Mesenchymal stem cell (in vitro differentiated cells and primary cell): ENCODE results near the gene MCM7.
"Not testable (repeated sequence)": the region's sequence is repeated elsewhere in the genome, so short reads cannot be mapped to it uniquely, and the experiment has no call there.

ENCODE experiments used
- DNase-seq: peaks from one replicate; pipeline ENCODE4 v3.0.0-alpha.2; 2013
- H2AFZ ChIP-seq: one replicate; pipeline ENCODE4 v1.6.1; 2013; ENCODE audit warnings: low read depth, mild to moderate bottlenecking, control low read depth, inconsistent platforms, low read length, moderate library complexity
- H2AK5ac ChIP-seq: 2 replicates; pipeline ENCODE4 v1.6.1; 2013; ENCODE audit warnings: low read length, moderate library complexity, mild to moderate bottlenecking, inconsistent platforms; ENCODE audit not compliant: severe bottlenecking
- H2BK120ac ChIP-seq: one replicate; pipeline ENCODE4 v1.6.1; 2013; ENCODE audit warnings: low read depth, mild to moderate bottlenecking, inconsistent platforms, low read length, moderate library complexity
- H2BK12ac ChIP-seq, 2 experiments: one replicate each; pipeline ENCODE4 v1.6.1; 2013; ENCODE audit warnings: inconsistent platforms in 2 of 2, low read length in 2 of 2, mild to moderate bottlenecking in 2 of 2, moderate library complexity in 2 of 2, control low read depth in 1 of 2
- H2BK15ac ChIP-seq: one replicate; pipeline ENCODE4 v1.6.1; 2013; ENCODE audit warnings: mild to moderate bottlenecking, low read depth, inconsistent platforms; ENCODE audit not compliant: poor library complexity, severe bottlenecking
- H2BK5ac ChIP-seq: 2 replicates; pipeline ENCODE4 v1.6.1; 2013; ENCODE audit warnings: low read depth, mild to moderate bottlenecking, low read length, control low read depth, inconsistent platforms; ENCODE audit not compliant: poor library complexity, severe bottlenecking
- H3K14ac ChIP-seq, 2 experiments: one replicate each; pipeline ENCODE4 v1.6.1; 2013; ENCODE audit warnings: inconsistent platforms in 2 of 2, low read length in 2 of 2, control low read depth in 1 of 2, mild to moderate bottlenecking in 1 of 2, moderate library complexity in 1 of 2
- H3K18ac ChIP-seq, 2 experiments: one replicate each; pipeline ENCODE4 v1.6.1; 2013; ENCODE audit warnings: inconsistent platforms in 2 of 2, low read length in 2 of 2, control low read depth in 1 of 2, low read depth in 1 of 2, mild to moderate bottlenecking in 1 of 2
- H3K23ac ChIP-seq, 2 experiments: one replicate each; pipeline ENCODE4 v1.6.1; 2013; ENCODE audit warnings: inconsistent platforms in 2 of 2, low read length in 2 of 2, mild to moderate bottlenecking in 2 of 2, moderate library complexity in 2 of 2, control low read depth in 1 of 2
- H3K27ac ChIP-seq: 2 replicates; pipeline ENCODE4 v1.5.1; 2013; ENCODE audit warnings: mild to moderate bottlenecking, moderate library complexity, low read length, control low read depth, inconsistent platforms; ENCODE audit not compliant: poor library complexity, severe bottlenecking
- H3K27me3 ChIP-seq, 2 experiments: 2 replicates each; pipeline versions ENCODE4 v1.6.1 to v1.7.0; 2013; ENCODE audit warnings: low read length in 2 of 2, mild to moderate bottlenecking in 2 of 2, moderate library complexity in 2 of 2, control low read depth in 1 of 2, inconsistent platforms in 1 of 2; ENCODE audit not compliant: control insufficient read depth in 1 of 2, insufficient read depth in 1 of 2
- H3K36me3 ChIP-seq, 2 experiments: 2 replicates each; pipeline versions ENCODE4 v1.6.1 to v1.7.0; 2013; ENCODE audit warnings: low read length in 2 of 2, control low read depth in 1 of 2, inconsistent platforms in 1 of 2, low read depth in 1 of 2, mild to moderate bottlenecking in 1 of 2; ENCODE audit not compliant: insufficient read depth in 2 of 2, control insufficient read depth in 1 of 2
- H3K4ac ChIP-seq, 2 experiments: one replicate each; pipeline ENCODE4 v1.6.1; 2013; ENCODE audit warnings: inconsistent platforms in 2 of 2, low read length in 2 of 2, mild to moderate bottlenecking in 2 of 2, moderate library complexity in 2 of 2, control low read depth in 1 of 2, low read depth in 1 of 2
- H3K4me1 ChIP-seq: 2 replicates; pipeline ENCODE4 v1.6.1; 2013; ENCODE audit warnings: low read depth, low read length, control low read depth; ENCODE audit not compliant: control insufficient read depth, insufficient read depth
- H3K4me2 ChIP-seq: 2 replicates; pipeline ENCODE4 v1.6.1; 2013; ENCODE audit warnings: low read length, mild to moderate bottlenecking, inconsistent platforms; ENCODE audit not compliant: poor library complexity, severe bottlenecking
- H3K4me3 ChIP-seq, 2 experiments: 2 replicates each; pipeline versions ENCODE4 v1.5.1 to v1.7.0; 2013; ENCODE audit warnings: low read length in 2 of 2, mild to moderate bottlenecking in 2 of 2, control low read depth in 1 of 2, low read depth in 1 of 2; ENCODE audit not compliant: insufficient read depth in 1 of 2
- H3K79me1 ChIP-seq: replicated peaks from 2 replicates; pipeline ENCODE4 v1.6.1; 2013; ENCODE audit warnings: mild to moderate bottlenecking, control low read depth, low read length, inconsistent platforms; ENCODE audit not compliant: poor library complexity, severe bottlenecking
- H3K9ac ChIP-seq: 2 replicates; pipeline ENCODE4 v1.7.0; 2013; ENCODE audit warnings: mild to moderate bottlenecking, low read length, moderate library complexity
- H3K9me3 ChIP-seq: 2 replicates; pipeline ENCODE4 v1.7.0; 2013; ENCODE audit warnings: mild to moderate bottlenecking, low read length; ENCODE audit not compliant: control insufficient read depth
- H4K8ac ChIP-seq: one replicate; pipeline ENCODE4 v1.6.1; 2013; ENCODE audit warnings: inconsistent platforms, mild to moderate bottlenecking, low read length, moderate library complexity
- H4K91ac ChIP-seq: one replicate; pipeline ENCODE4 v1.6.1; 2013; ENCODE audit warnings: mild to moderate bottlenecking, low read length, inconsistent platforms
- WGBS: methylation state at CpG from one replicate; pipeline ENCODE4 v1.1.7; 2013; ENCODE audit warnings: mixed read lengths; 5-methylcytosine and 5-hydroxymethylcytosine counted together

The MCM7 gene

DNA sequence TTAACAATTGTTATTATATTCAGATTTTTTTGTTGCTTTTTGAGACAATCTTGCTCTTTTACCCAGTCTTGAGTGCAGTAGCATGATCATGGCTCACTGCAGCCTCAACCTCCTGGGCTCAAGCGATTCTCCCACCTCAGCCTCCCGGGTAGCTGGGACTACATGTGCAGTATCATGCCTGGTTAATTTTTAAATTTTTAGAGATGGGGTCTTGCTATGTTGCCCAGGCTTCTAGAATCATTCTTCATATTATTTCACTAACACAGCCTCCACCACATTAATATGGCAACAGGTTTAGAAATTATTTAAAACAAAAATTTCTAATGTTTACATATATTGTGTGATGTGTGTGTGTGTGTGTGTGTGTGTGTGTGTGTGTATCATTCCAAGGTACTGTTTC, 46.1 kb upstream of the MCM7 start:
- Histone ChIP-seq H3K27ac (no peak overlapping the region), H2BK120ac (no peak overlapping the region), H4K8ac (no peak overlapping the region), H3K14ac (no peak overlapping the region), H3K23ac (no peak overlapping the region), H2BK5ac (no peak overlapping the region), H3K27me3 (no peaks in the 10 kb centered on the region), H3K4ac (no peak overlapping the region), H3K9me3 (no peaks in the 10 kb centered on the region), H2AK5ac (no peak overlapping the region), H3K36me3 (peaks cover 5 to 9% of the 10 kb centered on the region in 2 experiments), H3K4me3 (no peak overlapping the region), H2BK15ac (no peak overlapping the region), H2BK12ac (no peak overlapping the region), H3K9ac (no peak overlapping the region), H3K18ac (no peak overlapping the region), H4K91ac (no peak overlapping the region), H3K4me2 (no peak overlapping the region), H3K79me1 (peaks cover 10% of the 10 kb centered on the region), H2AFZ (no peak overlapping the region), H3K4me1 (peaks cover 9% of the 10 kb centered on the region)
- 100% methylated on average over 1 of the region's 2 CpGs for WGBS
- DNase-seq: no peak

GRCh38 chr7:100146350-100146749, 45.2 kb upstream of the MCM7 start:
- not testable (repeated sequence) for H3K18ac ChIP-seq, H4K91ac ChIP-seq, H2BK12ac ChIP-seq, H3K9me3 ChIP-seq, H3K27me3 ChIP-seq, H3K23ac ChIP-seq, H2BK5ac ChIP-seq, H3K36me3 ChIP-seq, H3K4me3 ChIP-seq, H2AK5ac ChIP-seq, H3K27ac ChIP-seq, H4K8ac ChIP-seq, H3K9ac ChIP-seq, H2BK120ac ChIP-seq, H3K4ac ChIP-seq, H2AFZ ChIP-seq, H3K14ac ChIP-seq, H3K4me2 ChIP-seq, H3K4me1 ChIP-seq, DNase-seq, H3K79me1 ChIP-seq, H2BK15ac ChIP-seq
- 96% methylated on average over 4 of the region's 4 CpGs for WGBS

- Histone ChIP-seq H3K4me1 (no peaks in the 10 kb centered on the region), H3K14ac (no peak overlapping the region), H3K18ac (no peak overlapping the region)
Measured at GRCh38 chr7:100142461-100142860, 41.3 kb upstream of the MCM7 start.

GRCh38 chr7:100141555-100141949, 40.4 kb upstream of the MCM7 start:
- no peak overlapping the region for H4K91ac ChIP-seq
- H3K4ac ChIP-seq: no peak overlapping the region
- no peak overlapping the region for H3K14ac ChIP-seq
- H3K18ac ChIP-seq: no peak overlapping the region
- H2AFZ ChIP-seq: no peak overlapping the region
- no peak overlapping the region for H3K4me2 ChIP-seq
- WGBS: 75% methylated on average over 2 of the region's 3 CpGs
- no peak overlapping the region for H3K9ac ChIP-seq
- H2BK12ac ChIP-seq: no peak overlapping the region
- H3K9me3 ChIP-seq: no peaks in the 10 kb centered on the region
- no peaks in the 10 kb centered on the region for H3K79me1 ChIP-seq
- H2BK120ac ChIP-seq: no peak overlapping the region
- no peak for DNase-seq
- no peak overlapping the region for H4K8ac ChIP-seq
- H3K27me3 ChIP-seq: peaks cover 4 to 7% of the 10 kb centered on the region in 2 experiments
- no peaks in the 10 kb centered on the region for H3K4me1 ChIP-seq
- H2BK15ac ChIP-seq: no peak overlapping the region
- H3K23ac ChIP-seq: no peak overlapping the region
- H3K36me3 ChIP-seq: no peaks in the 10 kb centered on the region
- no peak overlapping the region for H3K27ac ChIP-seq
- H3K4me3 ChIP-seq: no peak overlapping the region
- H2BK5ac ChIP-seq: no peak overlapping the region
- no peak overlapping the region for H2AK5ac ChIP-seq

More at GRCh38 chr7:100142461-100142860, 41.3 kb upstream of the MCM7 start:
- H2BK120ac ChIP-seq: no peak overlapping the region
- no peak overlapping the region for H4K8ac ChIP-seq
- H3K36me3 ChIP-seq: no peaks in the 10 kb centered on the region
- no peak overlapping the region for H4K91ac ChIP-seq
- no peak overlapping the region for H3K4me3 ChIP-seq
- no peaks in the 10 kb centered on the region for H3K79me1 ChIP-seq
- no peak overlapping the region for H2BK15ac ChIP-seq
- no peak overlapping the region for H3K9ac ChIP-seq
- H3K9me3 ChIP-seq: no peaks in the 10 kb centered on the region
- H3K4ac ChIP-seq: no peak overlapping the region
- no peak overlapping the region for H2BK5ac ChIP-seq
- H3K23ac ChIP-seq: no peak overlapping the region
- DNase-seq: no peak
- H2AK5ac ChIP-seq: no peak overlapping the region
- H3K27me3 ChIP-seq: peaks cover 4 to 7% of the 10 kb centered on the region in 2 experiments
- 94% methylated on average over 3 of the region's 3 CpGs for WGBS
- H2BK12ac ChIP-seq: no peak overlapping the region
- H2AFZ ChIP-seq: no peak overlapping the region
- no peak overlapping the region for H3K27ac ChIP-seq
- no peak overlapping the region for H3K4me2 ChIP-seq
